K562 (cell line): Measurements from ENCODE around the gene TMEM247. TPM values are rescaled to one million over a fixed set of nuclear protein-coding genes. Genes with fewer than 3 reads are reported as not detected.

ENCODE experiments used
- ATF3 ChIP-seq, 2 experiments: fragments of 450-650 bp in 1 of 2; sonication (generic) in 1 of 2; formaldehyde crosslinking in 1 of 2; IDR thresholded peaks in 1 of 2; conservative IDR thresholded peaks in 1 of 2; 2 replicates each; pipeline versions ENCODE4 v1.6.1 to v1.8.1; 2016 to 2023; ENCODE audit warnings: mild to moderate bottlenecking in 2 of 2, moderate library complexity in 2 of 2, inconsistent platforms in 1 of 2, missing genetic modification reagents in 1 of 2
- CBX2 ChIP-seq: fragments of 200-600 bp; sonication (generic); IDR thresholded peaks from one replicate; pipeline ENCODE4 v1.6.1; 2012; ENCODE audit warnings: mild to moderate bottlenecking, low read length, inconsistent platforms; ENCODE audit not compliant: insufficient read depth, poor library complexity, severe bottlenecking
- CHD2 ChIP-seq: IDR thresholded peaks from 2 replicates; pipeline ENCODE4 v1.6.1; 2011; ENCODE audit warnings: low read depth, low read length
- CTCF ChIP-seq, 3 experiments: IDR thresholded peaks in 2 of 3; conservative IDR thresholded peaks in 1 of 3; 2 replicates each; pipeline ENCODE4 v1.5.1; 2011 to 2012; ENCODE audit warnings: low read length in 3 of 3, mild to moderate bottlenecking in 3 of 3, control low read depth in 2 of 3, improper control_type of control experiment in 1 of 3, inconsistent platforms in 1 of 3, low read depth in 1 of 3, mixed read lengths in 1 of 3, moderate library complexity in 1 of 3; ENCODE audit not compliant: insufficient read depth in 2 of 3
- FOSL1 ChIP-seq: fragments of 200-800 bp; sonication (Bioruptor generic); conservative IDR thresholded peaks from 2 replicates; pipeline ENCODE4 v1.6.1; 2016; ENCODE audit warnings: missing genetic modification characterization, missing compliant biosample characterization
- GABPB1 ChIP-seq: sonication (generic); formaldehyde crosslinking; IDR thresholded peaks from 2 replicates; pipeline ENCODE4 v1.8.0; 2022; ENCODE audit warnings: mild to moderate bottlenecking, missing genetic modification reagents
- KDM1A ChIP-seq, 2 experiments: fragments of 450-650 bp; IDR thresholded peaks; 2 replicates each; pipeline ENCODE4 v1.6.1; 2016; ENCODE audit warnings: mild to moderate bottlenecking in 2 of 2
- NR4A1 ChIP-seq, 2 experiments: fragments of 250-450 bp in 1 of 2; fragments of 450-650 bp in 1 of 2; sonication (Bioruptor Pico) in 1 of 2; IDR thresholded peaks; 2 replicates each; pipeline versions ENCODE4 v1.4.0 to v1.6.1; 2016 to 2020; ENCODE audit warnings: mild to moderate bottlenecking in 2 of 2, missing compliant biosample characterization in 1 of 2, missing genetic modification characterization in 1 of 2, moderate library complexity in 1 of 2
- SOX6 ChIP-seq: fragments of 450-650 bp; IDR thresholded peaks from 2 replicates; pipeline ENCODE4 v1.6.1; 2014; ENCODE audit warnings: mild to moderate bottlenecking
- ZNF740 ChIP-seq, 3 experiments: fragments of 200-800 bp in 1 of 3; sonication (Bioruptor generic) in 1 of 3; sonication (generic) in 1 of 3; formaldehyde crosslinking in 1 of 3; IDR thresholded peaks; 2 replicates each; pipeline versions ENCODE4 v1.6.1 to v1.8.0; 2016 to 2022; ENCODE audit warnings: mild to moderate bottlenecking in 2 of 3, missing compliant biosample characterization in 2 of 3, missing genetic modification characterization in 2 of 3, missing genetic modification reagents in 1 of 3
- polyA plus RNA-seq, 8 experiments: library from polyadenylated mRNA; depleted of rRNA in 4 of 8; stranded (reverse) in 5 of 8; unstranded in 3 of 8; fragments of >200 nt; fragmentation: Nextera tagmentation in 2 of 8; fragmentation: Illumina TruSeq in 1 of 8; extraction: Ambion mirVana in 2 of 8; extraction: Trizol in 1 of 8; gene quantifications; 2 replicates each; pipeline versions ENCODE4 v1.2.1 to v1.2.3, GENCODE V29; 2011 to 2014; ENCODE audit warnings: inconsistent platforms in 1 of 8, missing spikeins in 1 of 8
- total RNA-seq, 7 experiments: library from RNA; depleted of rRNA in 6 of 7; stranded (reverse); fragments of >200 nt in 6 of 7; fragmentation: Illumina TruSeq in 2 of 7; extraction: Trizol in 2 of 7; gene quantifications; 2 replicates each; pipeline versions ENCODE4 v1.2.1 to v1.2.3, GENCODE V29; 2011 to 2021; ENCODE audit warnings: low replicate concordance in 1 of 7

TMEM247 gene
- total and polyA plus RNA-seq, 9 of the 15 experiments (the other 6 are each of a cell fraction or from before 2014, with no cell fraction given) = 0.24 to 4.7 (median 3.1) TPM

- TF ChIP-seq NR4A1 (CRISPR knock-in tag; IDR thresholded peaks at IDR 0.05) (no peak), NR4A1 (tag; IDR thresholded peaks at IDR 0.05) (no peak), ATF3 (IDR thresholded peaks at IDR 0.05) (peak; percentile 66; the same call in 1 of the 2 replicates), ATF3 (CRISPR knock-in tag; conservative IDR thresholded peaks at IDR 0.05) (no peak), CTCF (IDR thresholded peaks at IDR 0.05 in 2 of 3, conservative IDR thresholded peaks at IDR 0.05 in 1 of 3; ENCODE audit: insufficient read depth in 2 of 3, low read depth in 1 of 3, low read length in 3 of 3) (no peak), CHD2 (no peak), GABPB1 (CRISPR knock-in tag) (no peak), SOX6 (peak; percentile 10; the same call in 1 of the 2 replicates), ZNF740 (CRISPR knock-in tag; IDR thresholded peaks at IDR 0.05) (no peak), ZNF740 (tag; IDR thresholded peaks at IDR 0.05) (no peak), FOSL1 (tag) (peak; percentile 54), CBX2 (no peak), KDM1A (IDR thresholded peaks at IDR 0.05) (no peak)
Measured at GRCh38 chr2:46481198-46482193, 2.1 kb downstream of the TMEM247 start (continued).
